GM21515 (cell line): ENCODE measurements around the gene LYPD4.

ENCODE experiments used
- ATAC-seq: cut with Tn5 transposase; IDR thresholded peaks from one replicate; pipeline ENCODE4 v1.9.1; 2021; ENCODE audit not compliant: unreplicated experiment

LYPD4 gene

GRCh38 chr19:41853344-41853743 lies 8.9 kb upstream of the LYPD4 start:
- ATAC-seq, result no peak

- no peak for ATAC-seq
Measured at GRCh38 chr19:41851456-41851855, 7.0 kb upstream of the LYPD4 start.

GRCh38 chr19:41850381-41850780 lies 5.9 kb upstream of the LYPD4 start:
- no peak for ATAC-seq

- ATAC-seq, result no peak
Measured at GRCh38 chr19:41849067-41849466, 4.6 kb upstream of the LYPD4 start.

- no peak for ATAC-seq
Measured at GRCh38 chr19:41848666-41849065, 4.2 kb upstream of the LYPD4 start.

- ATAC-seq, result no peak
Measured at GRCh38 chr19:41847351-41848105, 3.0 kb upstream of the LYPD4 start.

- no peak for ATAC-seq
Measured at GRCh38 chr19:41845051-41845590, 638 bp upstream of the LYPD4 start.

- no peak for ATAC-seq
Measured at GRCh38 chr19:41845001-41845050, 343 bp upstream of the LYPD4 start, which contains the start of gene DMRTC2. Gene DMRTC2 (plus strand): TSS chr19:41845042. CDS start chr19:41847429, 2,387 bp downstream.

- no peak for ATAC-seq
Measured at GRCh38 chr19:41843371-41843770, 1.1 kb downstream of the LYPD4 start.

GRCh38 chr19:41839211-41839610 lies 5.3 kb downstream of the LYPD4 start:
- no peak for ATAC-seq

GRCh38 chr19:41837981-41838708 lies 6.3 kb downstream of the LYPD4 start:
- no peak for ATAC-seq

GRCh38 chr19:41821003-41821735 lies 23.3 kb downstream of the LYPD4 start:
- ATAC-seq, result no peak

- no peak for ATAC-seq
Measured at GRCh38 chr19:41816761-41817160, 27.7 kb downstream of the LYPD4 start.

- no peak for ATAC-seq
Measured at GRCh38 chr19:41815301-41815700, 29.2 kb downstream of the LYPD4 start.

GRCh38 chr19:41813911-41814310 lies 30.6 kb downstream of the LYPD4 start:
- ATAC-seq, result no peak

GRCh38 chr19:41811981-41812380 lies 32.5 kb downstream of the LYPD4 start:
- ATAC-seq, result no peak

- ATAC-seq, result no peak
Measured at GRCh38 chr19:41811036-41811435, 33.4 kb downstream of the LYPD4 start.

- ATAC-seq, result no peak
Measured at GRCh38 chr19:41810301-41810700, 34.2 kb downstream of the LYPD4 start.

GRCh38 chr19:41808663-41809566 lies 35.6 kb downstream of the LYPD4 start:
- no peak for ATAC-seq

GRCh38 chr19:41807176-41807575 lies 37.3 kb downstream of the LYPD4 start:
- ATAC-seq, result no peak

GRCh38 chr19:41804336-41804735 lies 40.1 kb downstream of the LYPD4 start:
- no peak for ATAC-seq
